Left ventricle myocardium inferior (tissue), 1 donor: ENCODE measurements around the gene N4BP2L1. TPM values are rescaled to one million over a fixed set of nuclear protein-coding genes. Genes with fewer than 3 reads are reported as not detected.

Experiments
- DNase-seq: peaks from one replicate; pipeline ENCODE4 v3.0.0-alpha.2; 2020
- H3K27ac ChIP-seq: fragments of 200-600 bp; replicated peaks from 2 replicates; pipeline ENCODE4 v1.8.0; 2021
- H3K27me3 ChIP-seq: fragments of 200-600 bp; 2 replicates; pipeline ENCODE4 v1.8.0; 2021; ENCODE audit warnings: low read depth
- H3K36me3 ChIP-seq: fragments of 200-600 bp; 2 replicates; pipeline ENCODE4 v1.8.0; 2021
- H3K4me1 ChIP-seq: fragments of 200-600 bp; 2 replicates; pipeline ENCODE4 v1.8.0; 2021
- H3K4me3 ChIP-seq: fragments of 200-600 bp; 2 replicates; pipeline ENCODE4 v1.8.0; 2021; ENCODE audit warnings: mild to moderate bottlenecking, moderate library complexity
- H3K9me3 ChIP-seq: fragments of 200-600 bp; replicated peaks from 2 replicates; pipeline ENCODE4 v1.8.0; 2021
- CTCF ChIP-seq: fragments of 200-600 bp; IDR thresholded peaks from 2 replicates; pipeline ENCODE4 v1.8.0; 2021; ENCODE audit warnings: antibody characterized with exemption, mild to moderate bottlenecking, borderline replicate concordance
- intact Hi-C: fragments of 100-400 bp; cut with micrococcal nuclease; formaldehyde crosslinking; loops from one replicate; pipeline ENCODE4 v1.11.0; 2022
- total RNA-seq: library from RNA; stranded (reverse); fragmentation: NEBNext Ultra II Directional; extraction: Animal tissue kit (Norgen Biotek cat#: 25700); gene quantifications from one replicate; pipeline ENCODE4 v1.2.1, GENCODE V29; 2021
- donor health status: DM: no; HTN: yes; CAD: no; lungs with severe emphysema.

Gene N4BP2L1
- total RNA-seq, 1 donor from 2014 or later: 4.6 TPM

- TF ChIP-seq CTCF: no peak
- H3K4me3 ChIP-seq: peak overlapping the region; percentile 83
- H3K27ac ChIP-seq: peak overlapping the region; percentile 92
- DNase-seq: no peak
- H3K9me3 ChIP-seq: no peaks in the 10 kb centered on the region
- no peaks in the 10 kb centered on the region for H3K27me3 ChIP-seq
- peaks cover 57% of the 10 kb centered on the region for H3K4me1 ChIP-seq
- peaks cover 11% of the 10 kb centered on the region for H3K36me3 ChIP-seq
- intact Hi-C loops: loop anchor here (10.0 kb wide), 1 partner anchor 108 kb away; the partner anchor contains the start of gene N4BP2L2
These were observed 1.5 kb downstream of the N4BP2L1 start for GRCh38 chr13:32426191-32426989.

- H3K27me3 ChIP-seq: no peaks in the 10 kb centered on the region
- TF ChIP-seq CTCF: no peak
- H3K27ac ChIP-seq: peak overlapping the region; percentile 92
- H3K4me1 ChIP-seq: peaks cover 57% of the 10 kb centered on the region
- DNase-seq: no peak
- intact Hi-C loops: loop anchor here (10.0 kb wide), 1 partner anchor 110 kb away; the partner anchor contains the start of gene N4BP2L2
- no peaks in the 10 kb centered on the region for H3K9me3 ChIP-seq
- H3K36me3 ChIP-seq: peaks cover 13% of the 10 kb centered on the region
- no peak overlapping the region for H3K4me3 ChIP-seq
These were observed 2.8 kb downstream of the N4BP2L1 start for GRCh38 chr13:32425158-32425557.

- Histone ChIP-seq H3K27me3 (no peaks in the 10 kb centered on the region), H3K27ac (no peak overlapping the region), H3K4me1 (peaks cover 47% of the 10 kb centered on the region), H3K4me3 (no peak overlapping the region), H3K9me3 (peaks cover 8% of the 10 kb centered on the region), H3K36me3 (peaks cover 16% of the 10 kb centered on the region)
- DNase-seq: no peak
- no peak for TF ChIP-seq CTCF
- intact Hi-C loops: loop anchor here (10.0 kb wide), 1 partner anchor 111 kb away; the partner anchor contains the start of gene N4BP2L2
These were observed 4.3 kb downstream of the N4BP2L1 start for GRCh38 chr13:32423592-32423991.

GRCh38 chr13:32419862-32420261, 8.1 kb downstream of the N4BP2L1 start:
- H3K27ac ChIP-seq: no peak overlapping the region
- no peak for DNase-seq
- no peaks in the 10 kb centered on the region for H3K27me3 ChIP-seq
- intact Hi-C loops: loop anchor here (10.0 kb wide), 1 partner anchor 115 kb away; the partner anchor contains the start of gene N4BP2L2
- H3K36me3 ChIP-seq: peaks cover 16% of the 10 kb centered on the region
- H3K4me1 ChIP-seq: peaks cover 11% of the 10 kb centered on the region
- TF ChIP-seq CTCF: no peak
- H3K4me3 ChIP-seq: no peak overlapping the region
- H3K9me3 ChIP-seq: peaks cover 8% of the 10 kb centered on the region

- Histone ChIP-seq H3K27ac (no peak overlapping the region), H3K36me3 (peaks cover 8% of the 10 kb centered on the region), H3K27me3 (no peaks in the 10 kb centered on the region), H3K9me3 (peaks cover 8% of the 10 kb centered on the region), H3K4me3 (no peak overlapping the region), H3K4me1 (peaks cover 3% of the 10 kb centered on the region)
- no peak for TF ChIP-seq CTCF
- intact Hi-C loops: no loop called here
- no peak for DNase-seq
These were observed 9.9 kb downstream of the N4BP2L1 start for GRCh38 chr13:32417995-32418394.
